Measurements from ENCODE around the gene NR1H4.
"Not testable (repeated sequence)": the region's sequence is repeated elsewhere in the genome, so short reads cannot be mapped to it uniquely, and the experiment has no call there.

NR1H4 gene

DNA sequence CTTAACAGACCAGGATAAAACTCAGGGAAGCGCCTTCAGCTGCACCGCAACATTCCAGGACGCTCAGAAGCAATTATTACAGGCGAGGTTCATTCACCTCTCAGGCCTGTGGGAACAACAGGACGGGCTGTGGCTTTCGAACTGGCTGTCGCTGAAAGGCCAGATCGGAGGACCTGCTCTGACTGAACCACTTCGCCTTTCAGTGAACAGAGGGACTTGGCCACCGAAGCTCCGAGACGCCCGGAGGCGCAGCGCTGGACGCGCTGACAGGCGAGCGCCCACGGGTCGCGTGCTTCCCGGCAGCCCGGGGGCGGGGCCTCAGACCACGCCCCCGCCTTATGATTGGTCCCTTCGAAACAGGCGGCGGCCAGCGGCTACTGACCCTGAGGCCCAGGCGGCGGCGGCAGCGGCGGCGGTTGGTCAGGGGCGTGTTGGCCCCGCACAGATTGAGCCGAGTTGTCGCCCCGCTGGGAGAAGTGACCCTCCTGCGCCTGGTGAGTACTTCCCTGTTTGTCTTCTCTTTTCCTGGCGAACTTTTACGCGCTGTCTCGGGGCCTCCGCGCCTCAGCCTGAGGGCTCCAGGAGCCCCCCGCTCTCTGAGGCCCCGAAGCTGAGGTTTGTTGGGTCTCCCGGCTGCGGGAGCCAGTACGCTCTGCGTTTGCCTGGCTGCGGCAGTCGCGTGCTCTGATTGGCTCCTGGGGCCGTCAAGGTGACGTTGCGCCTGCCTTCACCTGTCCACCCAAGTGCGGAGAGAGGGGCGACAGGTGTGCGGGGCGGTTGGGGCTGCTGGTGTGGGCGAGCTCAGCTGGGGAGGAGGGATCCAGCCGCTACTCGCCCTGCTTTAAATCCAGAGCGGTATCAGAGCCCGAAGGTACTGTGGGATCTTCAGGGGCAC lies 99.9 kb downstream of the NR1H4 start, which contains the start of gene GAS2L3:
Gene GAS2L3, plus strand, starts transcription at position 393 of the 895 bp plus-strand sequence. CDS start 21,221 bp downstream, outside the sequence.
- DNase-seq (ENCODE audit: low read depth), result peak; percentile 66

DNA sequence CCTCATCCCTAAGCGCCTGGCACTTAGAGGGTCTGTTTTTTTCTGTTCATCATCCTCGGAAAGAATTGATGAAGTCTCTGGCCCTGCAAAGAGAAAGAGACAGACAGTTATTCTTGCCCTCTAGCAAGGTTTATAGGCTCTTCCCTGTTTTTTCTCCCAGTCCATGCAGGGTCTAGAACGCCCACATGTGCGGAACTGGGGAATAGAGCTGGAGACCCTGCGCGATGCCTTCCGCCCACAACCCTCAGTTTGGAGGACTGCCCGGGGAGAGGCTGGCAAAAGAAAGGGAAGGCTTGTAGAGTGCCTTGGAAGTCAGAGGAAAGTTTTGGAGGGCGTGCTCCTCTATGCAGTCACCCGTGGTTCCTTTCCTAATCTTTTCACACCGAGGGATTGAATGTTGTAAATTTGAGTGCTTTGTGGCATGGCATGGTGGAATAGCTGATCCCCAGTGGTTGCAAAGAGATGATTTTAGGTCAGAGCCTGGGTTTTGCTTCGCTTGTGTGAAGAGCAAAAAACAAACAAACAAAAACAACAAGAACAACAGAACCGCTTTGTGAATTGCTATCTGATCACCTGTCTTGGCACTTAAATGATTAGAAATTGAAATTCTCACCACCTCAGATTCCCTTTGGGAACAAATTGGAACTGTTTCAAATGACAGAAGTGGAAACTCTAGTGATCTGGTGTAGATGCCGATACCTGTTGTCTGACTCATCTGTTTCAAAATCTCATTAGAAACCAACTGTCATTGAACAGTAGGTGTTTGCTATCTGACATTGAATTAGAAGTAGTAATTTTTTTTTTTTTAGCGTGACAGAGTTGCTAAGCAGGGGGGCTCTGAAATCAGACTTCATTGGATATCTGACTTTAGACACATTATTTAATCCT lies 100.8 kb downstream of the NR1H4 start:
- no peak for DNase-seq (ENCODE audit: low read depth)

DNA sequence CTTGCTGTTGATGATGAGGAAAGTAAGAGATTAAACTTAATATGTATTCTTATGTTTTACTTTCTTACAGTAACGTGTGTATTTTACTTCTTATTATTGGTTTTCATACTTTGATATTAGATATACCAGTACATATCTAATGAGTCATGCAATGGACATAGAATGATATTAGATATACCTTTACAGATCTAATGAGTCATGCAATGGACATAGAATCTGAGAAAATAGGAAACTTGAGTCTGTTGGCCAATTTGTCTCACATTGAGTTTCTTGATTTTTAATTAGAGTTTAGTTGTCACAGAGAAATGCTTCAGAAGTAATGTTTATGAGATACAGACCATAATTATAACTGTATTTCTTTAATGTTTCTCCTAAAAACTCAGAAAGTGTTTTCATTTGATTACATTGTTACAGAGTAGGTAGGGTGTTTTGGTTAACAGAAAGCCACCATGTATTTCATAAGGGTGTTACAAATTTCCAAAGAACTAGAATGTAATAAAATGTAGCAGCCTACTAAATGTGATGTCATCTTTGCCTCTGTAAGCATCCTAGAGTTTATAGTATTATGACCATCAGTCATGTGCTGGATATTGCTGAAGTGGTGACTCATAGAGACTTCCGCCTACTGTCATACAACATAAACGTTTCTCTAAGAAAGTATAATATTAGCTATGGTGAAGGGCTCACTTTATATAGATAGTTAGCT lies 102.8 kb downstream of the NR1H4 start:
- peak; percentile 62 for DNase-seq (ENCODE audit: low read depth)

DNA sequence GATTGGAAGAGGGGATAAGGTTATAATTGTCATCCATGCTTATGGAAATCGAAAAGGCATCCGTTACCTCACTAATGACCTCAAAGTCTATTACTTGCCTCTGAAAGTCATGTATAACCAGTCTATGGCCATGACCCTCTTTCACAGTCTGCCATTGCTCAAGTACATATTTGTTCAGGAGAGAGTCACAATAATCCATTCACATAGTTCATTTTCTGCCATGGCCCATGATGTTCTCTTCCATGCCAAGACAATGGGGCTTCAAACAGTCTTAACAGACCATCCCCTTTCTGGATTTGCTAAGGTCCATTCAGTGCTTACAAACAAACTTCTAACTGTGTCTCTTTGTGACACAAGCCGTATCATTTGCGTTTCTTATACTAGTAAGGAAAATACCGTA lies 105.3 kb downstream of the NR1H4 start:
- DNase-seq (ENCODE audit: low read depth), result no peak

DNA sequence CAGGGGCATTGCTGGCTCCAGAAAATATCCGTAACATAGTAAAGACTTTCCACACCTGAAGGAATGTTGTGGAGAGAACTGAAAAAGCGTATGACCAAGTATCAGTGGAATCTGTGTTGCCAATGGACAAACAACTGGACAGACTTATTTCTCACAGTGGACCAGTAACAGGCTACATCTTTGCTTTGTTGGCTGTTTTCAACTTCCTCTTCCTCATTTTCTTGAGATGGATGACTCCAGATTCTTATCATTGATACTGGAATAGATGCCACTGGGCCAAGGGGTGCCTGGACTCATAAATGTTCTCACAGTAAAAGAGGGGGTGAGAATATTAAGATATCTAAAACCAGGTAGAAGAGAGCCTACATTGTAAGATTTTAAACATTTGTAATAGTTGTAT lies 106.2 kb downstream of the NR1H4 start:
- no peak for DNase-seq (ENCODE audit: low read depth)

DNA sequence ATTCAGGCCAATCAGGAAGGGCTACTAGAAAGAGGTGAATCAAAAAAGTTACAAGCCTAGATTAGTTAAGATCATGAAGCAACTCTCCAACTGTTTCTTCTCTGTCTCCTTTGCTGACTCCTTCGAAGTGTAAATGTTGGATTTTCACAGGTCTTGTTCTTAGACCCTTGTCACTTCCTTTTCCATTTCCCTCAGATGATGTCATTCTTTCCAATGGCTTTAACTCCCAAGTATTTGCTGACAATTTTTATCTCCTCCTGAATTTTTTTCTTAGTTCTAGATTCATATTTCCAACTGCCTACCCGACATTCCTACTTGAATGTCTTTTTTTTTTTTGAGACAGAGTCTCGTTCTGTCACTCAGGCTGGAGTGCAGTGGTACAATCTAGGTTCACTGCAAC lies 110.6 kb downstream of the NR1H4 start:
- no peak for DNase-seq (ENCODE audit: low read depth)

DNA sequence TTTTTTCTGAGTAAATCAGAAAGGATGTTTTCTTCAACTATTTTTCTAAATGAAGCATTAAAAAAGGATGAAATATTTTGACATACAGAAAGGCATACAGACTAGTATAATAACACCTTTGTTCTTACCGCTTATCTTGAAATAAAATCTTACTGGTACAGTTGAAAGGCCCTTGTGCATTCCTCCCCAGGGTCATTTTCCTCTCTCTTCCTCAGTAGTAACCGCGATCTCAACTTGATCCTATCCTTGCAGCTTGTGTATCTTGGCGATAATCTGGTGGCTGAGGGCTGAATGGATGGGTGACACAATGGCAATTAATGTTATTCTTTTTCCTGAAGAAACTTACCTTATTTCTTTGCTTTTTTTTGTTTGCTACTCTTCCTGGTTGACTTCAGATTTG lies 118.3 kb downstream of the NR1H4 start:
- no peak for DNase-seq (ENCODE audit: low read depth)

DNA sequence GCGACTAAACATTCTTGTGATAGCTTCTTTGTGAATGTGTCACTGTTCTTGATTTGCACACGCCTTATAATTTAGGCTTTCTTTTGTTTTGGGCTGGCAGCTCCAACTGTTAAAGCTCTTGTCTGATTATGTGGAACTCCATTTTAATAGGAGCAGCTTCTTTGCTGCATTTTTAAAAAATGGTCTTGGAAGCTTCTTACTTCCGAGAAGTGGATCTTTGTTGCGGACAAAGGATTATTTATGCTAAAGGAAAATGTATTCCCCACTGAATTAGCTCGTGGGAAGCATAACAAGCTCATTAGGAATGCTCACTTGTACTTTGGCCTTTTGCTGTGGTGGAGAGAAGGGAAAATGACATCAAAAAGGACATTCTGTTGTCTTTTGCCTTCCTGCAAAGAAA lies 119.8 kb downstream of the NR1H4 start:
- no peak for DNase-seq (ENCODE audit: low read depth)

DNA sequence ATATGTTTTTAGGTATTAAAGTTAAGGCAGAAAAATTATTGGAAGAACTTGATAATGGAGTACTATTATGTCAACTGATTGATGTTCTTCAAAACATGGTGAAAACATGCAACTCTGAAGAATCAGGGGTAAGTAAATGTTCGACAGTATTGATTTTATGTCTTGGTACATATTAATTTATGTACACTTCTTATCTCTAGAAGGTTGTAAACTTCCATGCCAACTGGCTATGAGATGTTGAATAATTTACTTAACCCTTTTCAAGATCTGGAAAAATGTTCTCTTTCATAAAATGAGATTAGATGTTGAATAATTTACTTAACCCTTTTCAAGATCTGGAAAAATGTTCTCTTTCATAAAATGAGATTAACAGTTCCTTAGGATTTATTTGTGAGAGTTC lies 128.0 kb downstream of the NR1H4 start:
- DNase-seq (ENCODE audit: low read depth), result no peak

DNA sequence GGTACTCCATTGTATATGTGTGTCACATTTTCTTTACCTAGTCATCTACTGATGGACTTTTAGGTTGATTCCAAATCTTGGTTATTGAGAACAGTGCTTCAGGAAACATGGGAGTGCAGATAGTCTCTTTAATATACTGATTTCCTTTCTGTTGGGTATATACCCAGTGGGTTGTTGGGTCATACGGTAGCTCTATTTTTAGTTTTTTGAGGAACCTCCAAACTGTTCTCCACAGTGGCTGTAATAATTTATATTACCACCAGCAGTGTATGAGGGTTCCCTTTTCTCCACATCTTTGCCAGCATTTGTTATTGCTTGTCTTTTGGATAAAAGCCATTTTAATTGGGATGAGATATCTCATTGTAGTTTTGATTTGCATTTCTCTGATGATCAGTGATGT lies 129.3 kb downstream of the NR1H4 start:
- DNase-seq (ENCODE audit: low read depth), result not testable (repeated sequence)

DNA sequence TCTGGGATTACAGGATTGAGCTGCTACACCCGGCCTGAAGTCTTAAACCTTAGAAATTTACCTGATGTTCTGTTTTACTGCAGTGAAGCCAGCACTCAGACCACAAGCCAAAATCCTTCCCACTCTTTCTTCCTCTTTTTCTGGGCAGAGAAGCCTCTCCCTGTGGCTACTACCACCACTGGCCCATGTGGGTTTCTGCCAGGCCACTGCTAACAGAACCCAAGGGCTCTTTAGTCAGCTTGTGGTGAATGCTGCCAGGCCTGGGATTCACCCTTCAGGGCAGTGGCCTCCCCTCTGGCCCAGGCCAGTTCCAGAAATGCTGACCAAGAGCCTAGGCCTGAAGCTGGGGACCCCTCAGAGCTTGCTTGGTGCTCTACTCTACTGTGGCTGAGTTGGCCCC lies 135.1 kb downstream of the NR1H4 start:
- DNase-seq (ENCODE audit: low read depth), result no peak

DNA sequence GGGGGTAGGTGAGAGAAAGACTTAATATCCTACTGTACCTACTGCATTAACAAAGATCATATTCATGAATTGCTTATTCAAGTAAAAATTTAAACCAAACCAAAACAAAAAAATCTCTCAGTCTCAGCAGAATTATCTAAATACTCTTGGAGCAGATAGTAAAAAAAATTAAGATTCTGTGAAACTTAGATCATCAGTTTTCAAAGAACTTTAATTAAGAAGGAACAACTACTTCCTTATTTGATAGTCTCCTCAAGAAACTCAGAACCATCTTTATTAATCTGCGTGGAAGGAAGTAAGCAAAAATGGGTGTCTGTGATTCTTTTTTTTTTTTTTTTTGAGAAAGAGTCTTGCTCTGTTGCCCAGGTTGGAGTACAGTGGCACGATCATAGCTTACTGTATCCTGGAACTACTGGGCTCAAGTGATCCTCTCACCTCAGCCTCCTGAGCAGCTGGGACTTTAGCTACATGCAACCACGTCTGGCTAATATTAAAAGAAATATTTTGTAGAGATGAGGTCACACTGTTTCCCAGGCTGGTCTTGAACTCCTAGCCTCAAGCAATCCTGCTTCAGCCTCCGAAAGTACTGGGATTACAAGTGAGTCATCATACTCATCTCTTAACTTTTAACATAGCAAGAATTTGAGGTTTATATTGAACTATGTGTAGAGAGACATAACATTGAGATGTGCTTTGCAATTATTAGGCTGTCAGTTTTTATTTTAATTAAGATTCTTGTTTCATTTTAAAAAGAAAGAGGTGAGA lies 137.2 kb downstream of the NR1H4 start:
- DNase-seq (ENCODE audit: low read depth), result no peak

DNA sequence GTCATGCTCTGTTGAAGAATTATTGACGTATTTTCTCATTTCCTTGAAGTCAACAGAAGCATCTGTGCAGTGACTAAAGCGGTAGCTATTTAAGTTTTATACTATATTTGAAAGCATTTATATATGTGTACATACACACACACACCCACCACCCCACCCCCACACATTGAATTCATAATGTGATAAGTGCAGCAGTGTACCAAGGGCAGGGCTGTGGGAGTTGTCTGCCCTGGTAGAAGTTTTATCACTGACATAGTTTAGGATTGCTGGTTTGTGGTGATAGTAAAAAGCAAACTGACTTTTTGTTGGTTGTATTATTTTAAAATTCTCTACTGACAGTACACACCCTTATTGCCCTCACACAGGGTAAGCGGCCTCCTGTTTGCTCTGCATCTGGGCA lies 138.9 kb downstream of the NR1H4 start:
- DNase-seq (ENCODE audit: low read depth), result no peak

Measured in GM04504 (cell line).